G401 (cell line): ENCODE results near the gene SKOR1. TPM values are rescaled to one million over a fixed set of nuclear protein-coding genes. Genes with fewer than 3 reads are reported as not detected.

ENCODE experiments used
- DNase-seq: peaks from one replicate; pipeline ENCODE4 v3.0.0-alpha.2; 2015; ENCODE audit warnings: low spot score
- in situ Hi-C: cut with HindIII; loops from 2 replicates; pipeline ENCODE4 v1.10.0; 2016; ENCODE audit warnings: low sequenced_read_pairs, mixed read lengths
- total RNA-seq: library from RNA; depleted of rRNA; stranded (reverse); fragments of >200 nt; shearing (Covaris generic); gene quantifications from 2 replicates; pipeline ENCODE4 v1.2.3, GENCODE V29; 2014

Gene SKOR1
- total RNA-seq, 1 experiment from 2014 or later: 7.1 TPM

DNA sequence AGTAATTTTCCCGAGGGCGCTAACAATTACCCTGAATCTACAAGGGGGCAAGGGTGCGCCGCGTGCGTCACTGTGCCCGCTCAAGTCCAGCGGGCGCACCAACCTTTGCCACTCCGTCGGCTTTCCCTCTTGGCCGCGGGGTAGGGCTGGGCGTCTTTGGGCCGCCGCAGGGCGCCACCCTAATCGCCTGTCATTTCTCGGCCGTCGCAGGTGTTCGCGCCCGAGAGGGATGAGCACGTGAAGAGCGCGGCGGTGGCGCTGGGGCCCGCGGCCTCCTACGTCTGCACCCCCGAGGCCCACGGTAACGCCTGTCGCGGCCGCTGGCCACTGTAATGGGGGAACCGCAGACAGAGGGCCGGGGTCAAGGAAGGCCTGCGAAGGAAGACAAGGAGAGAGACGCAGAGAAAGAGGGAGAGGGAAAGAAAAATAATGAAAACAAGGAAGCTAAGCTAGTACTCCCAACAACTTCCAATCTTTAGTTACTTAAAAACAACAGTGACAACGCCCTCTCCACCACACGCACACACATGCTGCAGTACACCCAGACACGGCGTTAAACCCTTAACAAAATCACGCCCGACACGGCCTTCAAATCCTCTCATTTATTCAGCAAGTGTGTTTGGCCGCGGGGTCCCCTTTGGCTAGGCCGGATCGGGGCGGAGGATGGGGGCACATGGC is 3.8 kb downstream of the SKOR1 start:
- in situ Hi-C loops: no loop called here
- no peak for DNase-seq

DNA sequence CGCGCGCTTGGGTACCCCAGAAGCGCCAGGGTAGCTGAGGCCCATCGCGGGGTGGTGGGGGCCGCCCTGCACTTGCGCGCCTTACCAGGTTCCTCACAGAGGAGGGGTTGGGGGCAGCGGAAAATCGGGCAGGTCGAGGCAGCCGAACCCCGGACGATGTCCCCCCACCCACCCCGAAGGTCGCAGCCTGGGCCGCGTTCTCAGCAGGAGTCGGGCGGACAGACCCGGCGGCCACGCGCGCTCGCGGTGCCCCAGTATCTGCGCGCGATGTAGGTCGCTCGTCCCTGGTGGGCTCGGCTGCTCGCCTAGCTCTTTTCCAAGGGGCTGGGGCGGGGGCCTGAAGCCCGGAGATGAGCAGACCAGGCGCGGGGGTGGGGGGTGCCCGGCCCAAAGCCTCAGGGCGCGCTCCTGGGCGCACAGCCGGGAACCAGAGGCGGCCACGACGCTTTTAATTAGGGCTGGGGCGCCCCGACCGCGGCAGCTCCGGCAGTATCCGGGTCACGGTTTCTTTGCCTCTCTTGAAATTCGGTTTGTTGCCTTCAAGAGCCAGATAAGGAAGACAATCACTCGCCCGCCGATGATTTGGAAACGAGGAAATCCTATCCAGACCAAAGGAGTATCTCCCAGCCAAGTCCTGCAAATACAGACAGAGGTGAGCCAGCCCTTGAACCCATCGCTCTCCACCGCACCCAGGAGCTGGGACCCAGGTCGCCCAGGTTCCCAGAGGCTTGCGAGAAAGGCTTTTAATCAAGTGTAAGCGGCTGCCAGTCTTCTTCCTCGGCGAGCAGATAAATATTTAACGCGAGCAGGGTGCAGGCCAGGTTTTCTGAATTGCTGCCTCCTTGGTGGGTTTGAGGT is 4.6 kb downstream of the SKOR1 start:
- in situ Hi-C loops: no loop called here
- DNase-seq: no peak

DNA sequence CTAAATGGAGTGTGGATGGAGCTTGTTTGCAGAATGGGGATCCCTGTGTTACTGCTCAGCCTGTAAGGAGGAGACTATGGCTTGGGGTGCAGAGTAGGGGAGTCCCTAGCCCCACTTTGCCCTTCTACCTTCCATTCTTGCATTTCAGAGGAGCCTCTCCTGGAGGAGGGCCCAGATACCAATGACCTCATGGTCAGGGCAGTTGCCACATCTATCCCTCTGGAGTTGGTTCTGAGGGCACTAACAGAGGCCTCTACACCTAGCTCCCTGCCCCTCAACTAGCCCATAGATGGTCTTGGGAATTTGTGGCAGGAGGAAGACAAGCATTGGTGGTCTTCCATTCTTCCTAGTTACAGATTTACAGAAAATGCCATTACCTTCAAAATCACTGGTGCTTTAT is 6.1 kb downstream of the SKOR1 start:
- no peak for DNase-seq
- in situ Hi-C loops: no loop called here

DNA sequence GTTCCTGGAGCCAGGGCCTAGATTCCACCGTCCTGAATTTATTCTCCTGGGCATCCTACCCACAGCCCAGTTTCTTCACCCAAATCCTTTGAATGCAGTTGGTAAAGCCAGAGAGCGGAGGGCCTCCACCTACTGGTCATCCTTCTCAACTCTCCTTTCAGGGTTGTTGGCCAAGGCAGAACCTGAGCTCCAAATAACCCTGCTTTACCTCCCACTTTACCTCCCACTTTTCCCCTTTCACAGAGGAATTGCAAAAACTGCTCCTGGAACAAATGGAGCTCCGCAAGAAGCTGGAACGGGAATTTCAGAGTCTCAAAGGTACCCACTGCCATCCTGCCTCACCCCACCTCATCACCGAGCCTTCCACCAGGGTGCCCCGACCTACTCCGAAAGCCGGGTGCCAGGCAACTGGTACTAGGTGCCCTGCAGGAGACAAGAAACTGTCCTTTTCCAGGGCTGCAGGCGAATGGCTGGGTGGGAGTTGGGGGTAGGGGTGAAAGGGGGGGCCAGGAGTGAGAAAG is 6.8 kb downstream of the SKOR1 start:
- in situ Hi-C loops: no loop called here
- DNase-seq: peak; percentile 42

DNA sequence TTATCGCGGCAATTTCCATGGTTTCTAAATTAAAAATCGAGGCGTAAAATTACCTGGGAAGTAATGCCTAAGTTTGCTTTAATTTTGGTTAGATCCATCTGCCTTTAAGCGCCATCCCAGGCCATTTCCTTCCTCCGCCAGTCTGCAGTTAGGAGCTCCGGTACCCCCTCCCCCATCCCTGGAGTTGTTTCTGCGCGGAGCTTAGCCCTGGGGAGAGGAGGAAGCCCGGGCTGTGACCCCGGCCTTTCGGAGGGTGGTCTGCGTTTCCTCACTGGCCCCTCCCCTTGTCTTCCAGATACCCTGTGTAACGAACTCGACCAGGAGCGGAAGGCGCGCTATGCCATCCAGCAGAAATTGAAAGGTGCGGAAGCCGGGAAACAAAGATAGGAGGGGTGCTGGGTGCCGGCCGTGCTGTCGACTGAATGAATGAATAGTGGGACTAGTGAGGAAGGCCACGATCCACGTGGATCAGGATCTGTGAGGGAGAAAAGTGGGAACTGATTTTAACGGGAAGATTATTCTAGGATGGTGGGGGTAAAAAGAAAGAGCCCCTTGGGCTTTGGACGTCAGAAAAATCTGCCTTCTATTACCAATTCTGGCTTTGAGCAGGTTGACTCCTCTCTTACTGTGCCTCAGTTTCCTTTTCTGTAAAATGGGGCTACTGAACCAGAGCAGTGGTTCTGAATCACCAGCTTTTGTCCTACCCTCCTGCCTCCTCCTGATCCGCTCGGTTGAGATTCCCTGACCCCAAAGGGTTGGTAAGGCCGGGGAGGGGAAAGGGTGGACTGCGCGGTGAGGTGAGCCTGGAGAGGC is 7.8 kb downstream of the SKOR1 start:
- no peak for DNase-seq
- in situ Hi-C loops: no loop called here

DNA sequence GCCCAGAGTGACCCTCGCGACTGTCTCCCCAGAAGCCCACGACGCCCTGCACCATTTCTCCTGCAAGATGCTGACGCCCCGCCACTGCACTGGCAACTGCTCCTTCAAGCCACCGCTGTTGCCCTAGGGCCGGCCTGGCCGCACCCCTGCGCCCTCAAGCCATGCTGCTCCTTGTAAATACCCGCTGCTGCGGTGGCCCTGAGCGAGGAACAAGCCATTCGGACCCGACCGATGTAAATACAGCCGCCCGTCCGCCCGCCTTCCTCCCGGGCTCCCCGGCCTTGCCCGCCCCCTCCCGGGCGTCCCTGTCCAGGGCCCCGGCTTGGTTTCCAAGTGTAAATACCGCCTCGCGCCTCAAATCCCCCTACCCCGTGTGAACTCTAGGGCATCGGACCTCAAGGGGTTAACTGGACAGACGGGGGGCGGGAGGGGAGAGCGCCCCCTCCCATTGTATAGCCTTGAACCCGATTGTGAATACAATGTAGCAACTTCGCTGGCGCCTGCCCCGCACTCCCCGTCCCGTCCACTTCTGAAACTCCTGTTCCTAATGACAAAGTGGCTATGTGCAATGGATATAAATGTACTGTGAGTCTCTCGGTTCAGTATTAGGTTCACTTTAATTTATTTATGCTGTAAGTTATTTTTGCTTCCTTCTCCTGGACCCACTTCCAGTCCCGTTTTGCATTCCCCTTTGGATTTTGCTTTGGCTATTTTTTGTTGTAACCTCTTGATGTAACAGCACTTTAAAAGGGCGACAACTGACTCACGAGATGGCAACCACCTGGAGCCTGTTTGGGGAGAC is 8.6 kb downstream of the SKOR1 start:
- DNase-seq: no peak
- in situ Hi-C loops: no loop called here

DNA sequence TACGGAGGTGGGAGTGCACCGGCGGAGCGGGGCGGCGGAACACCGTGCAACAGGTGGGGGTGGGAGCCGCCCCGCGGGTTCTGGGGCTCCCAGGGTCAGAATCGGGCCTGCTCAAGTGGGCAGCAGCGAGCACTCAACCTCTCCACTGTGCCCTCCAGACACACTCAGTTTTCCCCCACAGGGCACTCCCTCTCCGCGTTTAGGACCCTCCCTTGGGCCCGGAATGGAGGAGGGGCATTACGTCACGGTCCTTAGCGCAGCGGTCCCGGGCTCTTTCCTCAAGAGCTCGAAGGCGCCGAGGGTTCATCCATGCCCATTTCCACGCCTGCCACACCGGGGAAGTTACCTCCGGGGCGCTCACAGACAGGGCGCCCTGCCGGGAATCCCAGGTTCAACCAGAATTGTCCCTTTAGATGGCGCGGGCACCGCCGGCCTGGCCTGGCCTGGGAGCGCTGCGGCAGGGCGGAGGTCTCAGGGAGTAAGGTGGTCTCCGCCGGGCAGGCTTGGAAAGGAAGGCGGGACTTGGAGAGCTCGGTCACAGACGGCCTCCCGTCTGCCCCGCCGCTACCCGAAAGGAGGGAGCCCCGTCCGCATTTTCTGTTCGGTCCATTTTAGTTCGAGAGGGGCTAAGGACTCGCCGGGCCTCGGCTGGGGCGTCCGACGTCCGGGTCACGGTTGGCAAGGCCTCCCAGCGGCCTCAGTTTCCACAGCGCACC is 9.4 kb downstream of the SKOR1 start:
- in situ Hi-C loops: no loop called here
- DNase-seq: no peak

DNA sequence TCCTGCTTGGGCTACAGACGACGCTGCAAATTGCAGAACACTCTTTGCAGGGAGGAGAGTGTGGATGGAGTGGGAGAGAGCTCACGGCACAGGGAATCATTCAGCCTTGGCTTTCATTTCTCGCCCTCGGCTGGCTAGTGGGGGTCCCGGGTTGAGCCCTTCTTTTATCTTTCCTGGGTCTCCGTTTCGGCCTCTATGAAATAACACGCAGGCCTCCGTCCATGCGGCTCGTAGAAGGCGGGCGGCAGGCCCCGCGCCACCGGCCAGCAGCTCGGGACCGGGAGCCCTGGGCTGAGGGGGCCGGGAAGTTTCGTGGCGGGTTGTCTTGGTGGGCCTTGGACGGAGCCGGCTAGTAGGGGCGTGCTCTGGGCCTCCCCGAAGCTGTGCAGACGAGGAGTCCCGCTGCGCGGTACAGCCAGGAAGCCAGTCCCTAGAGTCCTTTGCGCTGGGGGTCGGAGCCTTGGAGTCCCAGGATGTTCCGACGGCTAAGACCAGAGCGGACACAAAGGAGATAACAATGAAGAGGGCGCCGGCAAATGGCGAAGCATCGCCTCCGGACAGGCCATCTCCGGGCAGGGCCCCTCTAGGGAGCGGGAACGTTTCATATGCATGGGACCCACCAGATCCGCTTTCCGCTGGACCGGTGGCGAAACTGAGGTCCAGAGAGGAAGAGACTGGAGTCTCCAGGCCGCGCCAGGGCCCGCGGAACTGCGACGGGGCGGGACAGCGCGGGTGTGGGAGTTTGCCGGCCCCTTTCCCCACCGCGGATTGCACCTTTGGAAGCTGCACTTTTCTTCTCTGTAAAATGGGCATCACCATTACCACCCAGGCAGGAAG is 10.2 kb downstream of the SKOR1 start:
- in situ Hi-C loops: no loop called here
- no peak for DNase-seq

DNA sequence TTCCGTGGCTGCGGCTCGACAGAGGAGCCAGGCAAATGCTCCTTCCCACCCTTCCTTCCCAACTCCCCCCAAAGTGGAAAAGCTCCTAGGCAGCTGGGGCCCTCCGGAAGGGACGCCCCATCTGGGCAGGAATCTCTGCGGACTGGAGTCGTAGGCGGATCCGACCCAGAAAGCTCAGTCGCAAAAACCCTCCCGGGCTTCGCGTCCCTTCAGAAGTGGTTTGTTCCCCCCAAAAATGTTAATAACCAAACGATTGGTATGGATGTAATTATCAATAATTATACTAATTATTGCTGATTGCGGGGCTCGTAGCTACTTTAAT is 10.8 kb downstream of the SKOR1 start:
- DNase-seq: no peak
- in situ Hi-C loops: no loop called here

DNA sequence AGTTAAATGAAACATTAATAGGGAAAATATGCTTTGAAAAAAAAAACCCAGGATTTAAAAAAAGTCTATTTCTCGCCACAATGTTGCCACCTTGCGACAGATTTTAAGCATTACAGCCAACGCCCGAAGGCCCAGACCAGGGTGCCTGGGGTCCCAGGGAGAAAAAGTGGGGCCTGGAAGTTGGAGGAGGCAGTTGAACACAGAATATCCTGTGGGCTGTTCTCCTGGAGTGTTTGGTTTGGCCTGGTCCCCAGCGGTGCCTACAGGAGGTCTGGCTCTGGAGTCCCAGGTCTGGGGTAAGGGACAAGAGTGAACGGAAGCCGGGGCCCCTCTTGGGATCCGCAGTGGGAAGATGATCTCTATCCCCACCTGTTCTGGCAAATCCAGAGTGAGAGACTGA is 11.2 kb downstream of the SKOR1 start:
- in situ Hi-C loops: no loop called here
- peak; percentile 52 for DNase-seq

DNA sequence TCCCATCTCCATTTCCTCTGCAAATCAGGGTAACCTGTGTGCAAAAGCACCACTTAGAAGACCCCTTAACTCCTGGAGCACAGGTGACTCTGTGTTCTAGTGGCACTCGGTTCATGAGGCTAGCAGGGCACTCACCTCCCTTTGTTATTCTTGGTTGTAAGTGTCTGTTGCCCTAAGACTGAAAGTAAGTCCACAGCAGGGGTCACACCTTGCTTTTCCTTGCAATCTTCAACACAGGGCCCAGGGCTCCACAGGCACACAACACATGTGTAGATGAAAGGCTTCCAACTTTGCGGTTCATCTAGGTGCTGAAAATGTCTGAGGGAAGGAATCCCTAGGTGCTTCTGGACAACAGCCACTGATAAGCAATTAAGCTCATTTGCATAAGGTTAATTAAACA is 11.6 kb downstream of the SKOR1 start:
- DNase-seq: no peak
- in situ Hi-C loops: no loop called here

DNA sequence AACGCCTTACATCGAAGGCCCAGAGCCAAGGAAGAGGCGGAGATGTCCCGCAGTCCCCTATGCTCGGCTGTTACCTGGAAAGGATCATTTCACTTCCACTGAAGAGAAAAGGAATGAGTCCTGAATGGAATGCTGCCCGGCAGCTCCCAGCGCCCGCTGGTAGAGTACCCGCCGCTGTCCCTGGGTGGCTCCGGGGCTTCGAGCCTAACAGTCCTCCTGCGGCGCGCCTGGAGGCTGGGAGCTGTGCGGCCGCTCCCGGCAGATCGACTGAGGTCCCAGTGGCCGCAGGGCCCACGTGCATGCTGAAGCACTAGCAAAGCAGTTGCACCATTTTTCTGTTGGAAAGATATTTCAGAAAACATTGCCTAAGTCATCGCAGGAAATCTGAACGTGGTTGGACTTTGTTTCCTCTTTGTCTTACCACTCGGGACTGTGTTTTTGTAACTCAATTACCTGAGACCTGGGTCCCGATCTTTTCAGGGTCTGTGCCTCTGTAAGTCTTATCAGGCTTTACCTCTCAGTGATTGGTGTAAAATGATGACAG is 13.6 kb downstream of the SKOR1 start:
- in situ Hi-C loops: no loop called here

DNA sequence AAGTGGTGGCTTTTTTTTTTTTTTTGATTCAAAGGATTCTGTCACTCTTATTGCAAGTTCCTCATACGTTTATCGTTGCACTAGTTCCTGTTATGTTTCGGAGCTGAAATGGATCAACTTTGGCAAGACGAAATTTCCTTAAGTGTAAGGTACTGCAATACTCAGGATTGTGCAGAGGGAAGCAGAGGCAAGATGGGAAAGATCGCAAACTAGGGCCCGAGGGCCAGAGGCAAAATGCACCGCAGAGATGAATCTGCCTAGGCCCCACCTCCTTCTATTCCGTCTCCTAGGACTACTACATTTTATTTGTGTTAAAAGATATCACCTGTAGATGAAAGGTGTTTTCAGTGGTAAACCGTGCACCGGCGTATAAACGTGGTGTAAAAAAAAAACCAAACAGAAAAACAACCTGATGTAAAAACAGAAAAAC is 14.2 kb downstream of the SKOR1 start:
- peak; percentile 81 for DNase-seq
- in situ Hi-C loops: no loop called here

More for the DNA sequence above, 13.6 kb downstream of the SKOR1 start:
- peak; percentile 71 for DNase-seq

DNA sequence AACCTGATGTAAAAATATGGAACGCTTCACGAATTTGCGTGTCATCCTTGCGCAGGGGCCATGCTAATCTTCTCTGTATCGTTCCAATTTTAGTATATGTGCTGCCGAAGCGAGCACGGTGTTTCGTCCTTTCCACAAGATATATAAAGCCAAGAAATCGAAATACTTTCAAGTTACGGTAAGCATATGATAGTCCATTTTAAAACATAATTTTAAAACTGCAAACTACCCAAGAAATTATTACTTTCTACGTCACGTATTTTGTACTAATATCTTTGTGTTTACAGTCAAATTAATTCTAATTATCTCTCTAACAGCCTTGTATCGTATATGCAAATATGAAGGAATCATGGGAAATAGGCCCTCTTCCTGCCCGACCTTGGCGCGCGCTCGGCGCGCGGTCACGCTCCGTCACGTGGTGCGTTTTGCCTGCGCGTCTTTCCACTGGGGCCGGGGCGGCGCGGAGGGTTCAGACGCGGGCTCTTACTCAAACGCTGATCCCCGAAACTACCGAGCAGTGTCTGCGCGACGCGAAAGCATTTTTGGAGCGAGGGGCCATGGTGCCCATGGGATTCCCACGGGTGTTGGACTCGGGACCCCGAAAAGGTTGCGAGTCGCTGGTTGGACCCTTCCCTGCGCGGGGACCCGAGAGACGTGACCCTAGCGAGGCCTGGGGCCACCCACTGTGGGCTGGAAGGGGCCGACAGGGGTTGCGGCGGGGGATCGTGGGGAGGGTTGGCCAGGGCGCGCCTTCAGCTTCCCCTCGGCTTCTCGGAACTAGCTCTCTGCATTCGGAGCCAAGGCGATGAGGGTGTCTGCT is 14.8 kb downstream of the SKOR1 start, which contains the start of gene RNU6-1:
Gene RNU6-1, minus strand, starts transcription at position 117 of the 820 bp plus-strand sequence.
- in situ Hi-C loops: no loop called here
- peak; percentile 92 for DNase-seq

DNA sequence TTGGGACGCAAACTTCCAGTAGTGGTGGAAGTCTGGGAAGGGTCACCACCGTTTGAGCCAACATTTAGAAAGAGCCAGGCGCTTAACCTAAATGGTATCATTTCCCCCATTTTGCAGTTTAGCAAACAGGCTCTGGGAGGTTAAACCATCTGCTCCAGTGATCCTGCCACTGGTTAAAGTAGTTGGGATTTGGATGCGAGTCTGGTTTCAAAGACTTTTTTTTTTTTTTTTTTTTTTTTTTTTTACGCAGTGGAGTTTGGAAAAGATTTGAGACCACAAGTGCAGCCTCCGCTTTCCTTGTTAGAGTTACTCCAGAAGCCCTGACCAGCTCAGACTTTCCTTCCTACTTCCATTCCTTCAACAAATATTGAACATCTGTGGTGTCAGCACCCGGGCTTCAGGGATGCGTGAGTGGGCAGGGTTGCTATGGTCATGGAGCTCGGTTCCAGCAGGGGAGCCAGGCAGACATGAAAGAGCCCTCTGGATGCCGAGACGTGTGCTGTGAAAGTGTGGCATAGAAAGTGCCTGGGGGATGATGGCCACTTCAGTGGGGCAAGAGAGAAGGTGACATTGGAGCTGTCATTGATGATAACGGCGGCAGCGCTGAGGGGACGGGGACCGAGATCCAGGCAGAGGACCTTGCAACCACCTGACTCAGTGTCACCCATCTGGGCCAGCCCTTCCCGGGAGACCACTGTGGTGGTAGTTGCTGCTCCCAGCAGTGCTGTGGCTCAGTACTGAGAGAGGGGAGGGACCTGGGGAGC is 15.6 kb downstream of the SKOR1 start:
- in situ Hi-C loops: no loop called here
- peak; percentile 59 for DNase-seq

DNA sequence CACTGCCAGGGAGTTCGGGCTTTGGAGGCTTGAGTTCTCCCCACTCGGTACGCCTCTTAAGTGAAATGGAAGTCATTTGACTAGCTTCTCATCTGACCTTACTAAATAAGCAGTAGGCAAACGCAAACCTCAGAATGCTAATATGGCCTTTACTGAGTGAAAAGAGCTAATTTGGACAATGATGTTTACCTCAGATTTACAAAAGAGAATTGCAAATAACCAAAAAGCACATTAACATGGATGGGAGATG is 16.1 kb downstream of the SKOR1 start:
- in situ Hi-C loops: no loop called here
- peak; percentile 51 for DNase-seq
